GM19043 (cell line): ENCODE measurements around the gene OR56A5.
"Not testable (repeated sequence)": the region's sequence is repeated elsewhere in the genome, so short reads cannot be mapped to it uniquely, and the experiment has no call there.

Experiments
- ATAC-seq: cut with Tn5 transposase; IDR thresholded peaks from one replicate; pipeline ENCODE4 v1.9.1; 2021; ENCODE audit warnings: low read depth; ENCODE audit not compliant: unreplicated experiment

Gene OR56A5, protein sequence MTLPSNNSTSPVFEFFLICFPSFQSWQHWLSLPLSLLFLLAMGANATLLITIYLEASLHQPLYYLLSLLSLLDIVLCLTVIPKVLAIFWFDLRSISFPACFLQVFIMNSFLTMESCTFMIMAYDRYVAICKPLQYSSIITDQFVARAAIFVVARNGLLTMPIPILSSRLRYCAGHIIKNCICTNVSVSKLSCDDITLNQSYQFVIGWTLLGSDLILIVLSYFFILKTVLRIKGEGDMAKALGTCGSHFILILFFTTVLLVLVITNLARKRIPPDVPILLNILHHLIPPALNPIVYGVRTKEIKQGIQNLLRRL

DNA sequence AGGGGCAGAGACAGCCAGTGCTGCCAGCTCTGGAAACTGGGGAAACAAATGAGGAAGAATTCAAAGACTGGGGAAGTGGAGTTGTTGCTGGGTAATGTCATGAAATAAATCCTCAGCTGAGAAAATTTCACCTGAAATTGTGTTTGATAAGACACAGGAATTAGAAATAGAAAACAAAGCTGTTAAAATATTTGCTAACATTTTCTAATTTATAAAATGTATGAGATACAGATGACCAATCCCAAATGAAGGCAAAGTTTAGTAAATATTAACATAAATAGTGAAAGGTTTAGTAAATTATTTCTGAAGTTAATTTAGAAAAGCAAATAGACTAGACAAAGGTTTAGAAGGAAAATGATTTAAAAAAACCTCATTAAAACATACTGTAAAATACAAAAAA lies at the start of gene OR56A5:
TSS of gene OR56A5 (minus strand) at position 101 of the 400 bp plus-strand sequence. CDS start at position 101, 0 bp downstream.
- ATAC-seq, result no peak

DNA sequence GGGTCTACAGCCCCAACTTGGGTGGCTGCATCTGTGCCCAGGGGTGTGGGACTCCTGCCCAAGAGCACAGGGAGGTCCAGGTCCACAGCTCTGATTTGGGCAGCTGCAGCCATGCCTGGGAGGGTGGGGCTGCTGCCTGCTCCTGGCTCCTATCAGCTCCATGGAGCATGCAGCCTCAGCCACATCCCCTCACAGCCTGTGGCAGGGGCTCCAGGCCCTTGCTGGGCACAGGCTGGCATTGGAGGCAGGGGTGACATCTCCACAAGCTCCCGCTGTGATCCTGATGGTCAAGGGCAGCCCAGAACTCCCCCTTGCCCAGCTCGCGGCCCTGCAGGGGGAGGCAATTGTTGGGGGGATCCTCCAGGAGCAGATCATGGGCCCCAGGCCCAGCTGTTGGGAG lies 44.7 kb upstream of the OR56A5 start:
- ATAC-seq, result no peak

DNA sequence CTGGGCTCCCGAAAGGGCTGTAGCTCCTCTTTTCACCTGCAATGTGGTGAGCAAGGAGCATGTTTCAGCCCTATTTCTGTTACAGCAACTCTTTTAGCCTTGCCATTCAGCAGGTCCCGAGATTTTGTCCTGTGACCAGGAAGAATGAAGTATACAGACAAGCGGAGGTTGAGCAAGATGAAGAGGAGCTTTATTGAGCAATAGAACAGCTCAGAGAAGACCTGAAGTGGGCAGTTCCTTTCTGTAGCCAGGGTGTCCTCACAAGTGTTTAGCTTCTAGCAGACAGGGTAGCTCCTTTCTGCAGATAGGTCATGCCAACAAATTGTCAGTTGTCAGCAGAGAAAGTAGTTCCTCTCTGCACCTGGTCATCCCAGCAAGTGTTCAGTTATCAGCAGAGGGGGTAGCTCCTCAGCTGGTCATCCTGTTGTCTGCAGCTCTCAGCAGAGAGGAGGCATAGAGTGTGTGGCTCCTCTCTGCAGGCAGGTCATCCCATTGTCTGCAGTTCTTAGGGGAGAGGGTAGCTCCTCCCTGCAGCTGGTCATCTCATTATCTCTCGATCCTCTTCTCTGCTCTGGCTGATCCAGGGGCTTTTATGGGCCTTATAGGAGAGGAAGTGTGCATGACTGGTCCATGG lies 43.9 kb upstream of the OR56A5 start:
- no peak for ATAC-seq

DNA sequence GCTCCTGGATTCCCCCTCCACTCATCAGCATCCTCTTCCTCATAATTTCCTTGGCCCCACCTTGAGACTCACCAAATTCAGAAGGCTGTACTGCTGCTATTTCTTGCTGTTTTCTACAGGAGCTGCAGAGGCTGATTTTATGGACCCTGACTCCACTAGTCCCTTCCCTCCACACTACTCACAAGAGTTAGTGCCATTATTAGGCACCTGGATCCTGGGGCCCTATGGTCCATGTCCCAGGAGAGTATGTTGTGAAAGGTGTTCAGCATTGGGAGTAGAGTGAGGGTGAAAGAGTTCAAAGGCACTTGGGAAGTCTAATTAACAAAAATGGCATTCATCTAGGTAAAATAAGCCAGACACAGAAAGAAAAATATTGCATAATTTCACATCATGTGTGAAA lies 38.6 kb upstream of the OR56A5 start, which contains the start of gene OR56A4:
TSS of gene OR56A4 (minus strand) at position 101 of the 400 bp plus-strand sequence. CDS start 3,954 bp downstream, outside the sequence.
- no peak for ATAC-seq

DNA sequence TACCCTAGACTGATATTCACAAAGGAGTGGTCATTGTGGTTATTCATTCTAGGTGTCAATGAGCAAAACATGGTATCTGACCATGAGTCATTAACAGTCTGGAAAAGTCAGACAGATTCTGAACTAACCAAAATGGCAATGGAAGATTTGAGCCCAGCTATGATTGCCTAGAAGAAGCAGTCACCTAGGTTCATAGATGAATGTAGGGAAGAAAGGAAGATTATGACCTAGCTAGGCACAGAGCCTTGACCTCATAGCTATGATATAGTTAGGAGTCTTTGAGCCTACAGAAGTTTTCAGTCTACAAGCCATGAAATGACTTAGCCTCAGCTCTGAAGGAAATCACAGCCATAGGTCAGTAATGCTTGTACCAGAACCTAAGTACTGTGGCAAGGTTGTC lies 38.1 kb upstream of the OR56A5 start:
- ATAC-seq, result no peak

DNA sequence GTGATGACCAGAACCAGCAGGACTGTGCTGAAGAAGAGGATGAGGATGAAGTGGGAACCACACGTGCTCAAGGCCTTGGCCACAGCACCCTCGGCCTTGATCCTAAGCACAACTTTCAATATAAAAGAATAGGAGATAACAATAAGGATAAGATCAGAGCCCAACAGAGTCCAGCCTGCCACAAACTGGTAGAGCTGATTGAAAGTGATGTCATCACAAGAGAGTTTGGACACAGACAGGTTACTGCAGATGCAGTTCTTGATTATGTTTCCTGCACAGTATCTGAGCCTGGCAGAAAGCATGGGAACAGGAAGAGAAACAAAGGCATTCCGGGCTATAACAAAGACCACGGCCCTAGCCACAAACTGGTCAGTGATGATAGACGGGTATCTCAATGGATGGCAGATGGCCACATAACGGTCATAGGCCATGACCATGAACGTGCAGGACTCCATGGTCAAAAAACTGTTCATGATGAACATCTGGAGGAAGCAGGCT lies 34.0 kb upstream of the OR56A5 start:
- ATAC-seq, result no peak

DNA sequence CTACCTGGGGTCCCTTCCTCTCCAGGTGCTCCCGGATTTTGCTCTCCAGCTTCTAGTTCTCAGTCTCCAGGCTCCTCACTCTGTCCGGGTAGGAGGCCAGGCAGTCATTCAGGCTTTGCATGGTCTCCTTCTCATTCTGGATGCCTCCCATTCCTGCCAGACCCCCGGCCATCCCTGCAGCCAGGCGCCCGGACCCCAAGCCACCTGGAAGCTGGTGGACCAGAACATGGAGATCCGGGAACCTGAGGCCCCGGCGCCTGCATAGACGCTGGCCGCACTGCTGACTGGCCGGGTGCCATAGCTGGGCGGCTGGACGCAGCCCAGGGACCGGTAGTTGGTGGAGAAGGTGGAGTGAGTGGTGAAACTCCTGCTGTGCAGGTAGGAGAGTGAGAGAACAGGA lies 26.5 kb upstream of the OR56A5 start:
- no peak for ATAC-seq

DNA sequence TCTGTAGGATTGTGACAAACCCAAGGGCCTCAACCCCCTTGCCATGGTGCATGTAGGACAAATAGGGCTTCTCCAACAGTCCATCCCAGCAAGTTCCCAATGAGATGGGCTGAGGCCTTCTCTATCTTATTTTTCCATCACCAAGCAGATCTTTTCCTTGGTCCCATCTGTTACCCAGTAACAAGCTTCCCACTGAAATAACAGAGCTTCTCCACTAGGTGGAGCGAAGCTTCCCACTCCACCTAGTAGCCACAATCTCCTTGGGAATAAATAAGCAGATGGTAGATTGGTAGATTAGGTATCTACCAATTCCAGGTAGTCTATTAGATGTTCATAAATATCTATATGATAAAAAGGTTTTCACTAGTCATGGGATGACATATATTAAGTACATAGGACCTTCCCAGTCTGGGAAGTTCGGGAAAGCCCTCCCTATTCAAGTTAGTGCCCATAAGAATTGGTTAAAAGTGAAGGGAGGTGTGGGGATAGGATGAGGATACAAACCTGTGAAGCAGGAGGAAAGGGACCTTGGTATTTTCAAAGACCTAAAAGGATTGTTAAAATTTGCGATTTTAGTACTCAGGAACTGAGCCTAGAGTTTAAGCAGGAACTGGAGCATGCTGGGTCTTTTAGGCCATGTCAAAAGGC lies 24.4 kb upstream of the OR56A5 start:
- no peak for ATAC-seq

DNA sequence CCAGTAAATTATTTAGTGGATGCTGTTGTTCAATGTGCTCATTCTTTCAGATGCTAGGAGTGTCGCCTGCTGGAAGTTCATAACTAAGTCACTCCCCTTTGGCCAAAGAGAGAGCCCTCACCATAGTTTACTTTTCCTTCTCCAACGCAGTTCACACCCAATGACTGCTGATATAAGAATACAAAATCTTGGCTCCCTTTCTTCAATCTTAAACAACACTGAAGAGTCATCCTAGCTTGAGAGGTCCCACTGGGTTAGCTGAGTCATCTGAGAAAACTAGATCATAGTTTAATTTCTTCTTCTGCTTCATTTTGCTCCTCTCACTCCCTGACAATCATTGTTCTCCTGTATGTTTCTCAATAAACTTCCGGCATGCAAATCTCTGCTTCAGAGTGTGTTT lies 23.9 kb upstream of the OR56A5 start:
- ATAC-seq, result no peak

DNA sequence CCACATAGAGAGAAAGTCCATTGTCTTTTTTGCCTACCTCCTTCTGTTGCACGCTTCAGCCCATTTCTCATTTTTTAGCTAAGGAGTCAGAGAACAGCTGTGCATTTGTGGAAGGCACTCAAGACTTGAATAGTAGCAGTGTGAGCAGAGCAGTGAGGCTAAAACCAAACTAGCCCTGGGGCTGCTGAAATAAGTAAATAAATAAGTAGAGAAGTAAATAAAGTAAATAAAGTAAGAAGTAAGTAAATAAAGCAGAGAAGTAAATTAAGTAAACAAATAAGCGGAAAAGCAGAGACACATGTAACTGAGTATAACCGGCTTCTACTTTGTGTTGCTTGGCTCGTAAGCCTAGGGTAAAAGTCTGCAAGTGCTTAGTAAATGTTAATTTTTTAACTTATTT lies 20.9 kb upstream of the OR56A5 start:
- no peak for ATAC-seq

DNA sequence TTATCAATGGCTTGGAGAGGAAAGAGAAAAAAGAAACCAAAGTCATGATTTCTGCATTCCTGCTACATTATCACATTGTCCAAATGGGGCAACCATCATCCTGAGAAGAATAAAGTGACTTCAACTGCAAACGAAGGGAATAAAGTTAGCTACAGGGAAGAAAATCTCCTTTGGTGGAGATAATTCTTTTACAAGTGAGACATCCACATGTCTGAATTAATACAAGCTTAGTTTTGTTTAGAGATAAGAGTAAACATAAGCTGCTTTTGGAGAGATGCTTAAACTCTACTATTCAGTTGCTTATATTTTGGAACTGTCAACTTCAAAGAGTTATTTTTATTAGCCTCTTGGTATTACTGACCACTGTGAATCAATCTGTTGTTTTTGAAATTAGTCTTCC lies 18.6 kb upstream of the OR56A5 start, which contains the start of gene OR52L1:
TSS of gene OR52L1 (minus strand) at position 101 of the 400 bp plus-strand sequence. CDS start at position 46, 55 bp downstream.
- ATAC-seq, result no peak

DNA sequence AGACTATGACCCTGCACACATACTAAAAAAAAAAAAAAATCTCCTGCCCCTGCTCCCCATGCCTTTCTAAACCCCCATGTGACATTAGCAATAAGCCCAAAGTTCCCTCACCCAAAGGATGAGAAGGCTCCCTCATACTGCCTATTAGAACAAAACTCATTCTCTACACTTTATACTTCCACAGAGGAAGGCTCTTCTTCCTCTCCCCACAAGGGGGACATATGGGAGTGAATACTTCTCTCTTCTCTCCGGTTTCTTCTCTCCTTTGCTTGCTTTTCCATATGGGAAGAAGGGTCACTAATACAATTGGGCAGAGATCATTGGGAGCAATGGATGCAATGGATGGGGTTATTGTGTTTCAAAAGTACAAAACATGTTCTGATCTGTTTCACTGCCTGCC lies 15.1 kb upstream of the OR56A5 start:
- ATAC-seq, result no peak

DNA sequence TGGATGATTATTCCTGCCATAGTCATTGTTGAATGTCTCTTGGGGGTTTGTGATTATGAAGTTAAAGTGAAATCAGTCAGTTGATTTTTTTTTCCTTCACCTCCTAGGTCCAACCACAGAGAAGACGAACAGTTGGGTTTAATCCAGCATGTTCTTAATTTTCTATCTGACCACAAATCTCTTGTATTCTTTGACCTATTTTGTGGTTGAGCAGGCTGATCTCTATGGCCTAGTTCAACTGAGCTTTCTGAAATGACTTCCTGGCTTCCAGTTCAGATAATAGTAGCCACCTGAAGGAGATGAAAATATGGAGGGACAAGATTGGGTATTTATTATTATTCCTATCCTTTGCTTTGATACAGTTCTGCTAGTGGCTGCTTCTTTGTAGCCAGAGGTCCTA lies 5.2 kb upstream of the OR56A5 start:
- ATAC-seq, result no peak

DNA sequence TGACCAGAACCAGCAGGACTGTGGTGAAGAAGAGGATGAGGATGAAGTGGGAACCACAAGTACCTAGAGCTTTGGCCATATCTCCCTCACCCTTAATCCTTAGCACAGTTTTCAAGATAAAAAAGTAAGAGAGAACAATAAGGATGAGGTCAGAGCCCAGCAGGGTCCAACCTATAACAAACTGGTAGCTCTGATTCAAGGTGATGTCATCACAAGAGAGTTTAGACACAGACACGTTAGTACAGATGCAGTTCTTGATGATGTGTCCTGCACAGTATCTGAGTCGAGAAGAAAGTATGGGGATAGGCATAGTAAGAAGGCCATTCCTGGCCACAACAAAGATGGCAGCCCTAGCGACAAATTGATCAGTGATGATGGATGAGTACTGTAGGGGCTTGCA lies 586 bp downstream of the OR56A5 start:
- ATAC-seq, result no peak

DNA sequence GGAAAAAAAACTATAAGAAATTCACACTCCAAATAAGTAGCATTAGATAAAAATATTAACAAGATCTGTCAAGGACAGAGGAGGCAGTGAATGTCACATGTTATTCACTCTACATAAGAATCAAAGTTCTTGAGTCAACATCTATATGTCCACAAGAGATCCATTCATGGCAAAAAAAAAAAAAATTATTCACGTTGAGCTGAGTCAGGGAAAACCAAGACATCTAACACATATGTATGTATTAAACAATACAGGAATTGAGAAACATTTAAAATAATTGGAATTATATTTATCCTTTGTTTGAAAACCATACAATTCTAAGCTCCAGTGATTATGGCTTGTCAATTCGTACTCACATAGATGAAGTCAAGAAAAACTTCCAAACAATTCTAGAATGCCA lies 1.3 kb downstream of the OR56A5 start:
- no peak for ATAC-seq

DNA sequence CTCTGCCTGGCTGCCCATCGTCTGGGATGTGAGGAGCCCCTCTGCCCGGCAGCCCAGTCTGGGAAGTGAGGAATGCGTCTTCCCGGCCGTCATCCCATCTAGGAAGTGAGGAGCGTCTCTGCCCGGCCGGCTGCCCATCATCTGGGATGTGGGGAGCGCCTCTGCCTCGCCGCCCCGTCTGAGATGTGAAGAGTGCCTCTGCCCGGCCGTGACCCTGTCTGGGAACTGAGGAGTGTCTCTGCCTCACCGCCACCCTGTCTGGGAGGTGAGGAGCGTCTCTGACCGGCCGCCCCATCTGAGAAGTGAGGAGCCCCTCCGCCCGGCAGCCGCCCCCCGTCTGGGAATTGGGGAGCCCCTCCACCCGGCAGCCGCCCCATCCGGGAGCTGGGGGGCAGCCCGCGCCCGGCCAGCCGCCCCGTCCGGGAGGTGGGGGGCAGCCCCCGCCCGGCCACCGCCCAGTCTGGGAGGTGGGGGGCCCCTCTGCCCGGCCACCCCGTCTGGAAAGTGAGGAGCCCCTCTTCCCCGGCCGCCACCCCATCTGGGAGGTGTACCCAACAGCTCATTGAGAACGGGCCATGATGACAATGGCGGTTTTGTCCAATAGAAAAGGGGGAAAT lies 7.5 kb downstream of the OR56A5 start:
- ATAC-seq, result not testable (repeated sequence)

DNA sequence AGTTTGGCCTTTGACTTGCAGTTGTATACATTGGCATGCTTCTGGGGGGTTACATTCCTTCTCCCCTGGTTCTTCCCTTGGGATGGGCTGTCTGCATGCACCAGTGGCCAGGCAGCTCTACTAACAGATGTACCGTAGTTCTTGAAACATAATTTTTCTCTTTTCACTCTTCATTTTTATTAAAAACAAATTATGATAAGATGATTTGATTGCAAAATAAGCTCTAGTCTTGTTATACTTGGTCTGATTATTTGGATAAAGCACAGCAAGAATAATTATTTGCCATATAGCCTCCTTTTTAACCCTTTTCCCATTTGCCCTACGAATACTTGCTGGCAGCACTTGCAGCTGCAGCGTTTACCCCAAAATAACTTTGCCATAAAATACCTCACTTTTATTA lies 12.7 kb downstream of the OR56A5 start:
- no peak for ATAC-seq

DNA sequence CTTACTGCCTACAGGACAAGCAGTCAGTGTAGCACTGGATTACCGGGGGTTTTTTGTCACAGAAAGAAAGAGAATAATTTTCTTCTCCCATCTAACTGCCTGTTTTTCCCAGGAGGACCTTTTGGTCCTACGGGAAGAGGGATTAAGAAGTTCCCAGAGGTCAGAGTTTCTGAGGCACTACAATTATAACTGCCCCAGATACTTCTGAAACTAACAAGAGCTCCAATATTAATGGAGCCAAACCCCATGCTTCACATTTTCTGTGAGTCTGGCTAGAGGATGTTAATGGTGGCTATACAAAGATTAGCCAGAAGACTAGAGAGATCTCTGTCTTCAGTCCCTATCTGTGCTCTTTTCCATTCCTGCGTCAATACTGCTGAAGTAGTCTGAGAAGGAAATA lies 26.3 kb downstream of the OR56A5 start, which contains the start of gene OR56A3:
TSS of gene OR56A3 (plus strand) at position 301 of the 400 bp plus-strand sequence. CDS start 5,096 bp downstream, outside the sequence.
- no peak for ATAC-seq

DNA sequence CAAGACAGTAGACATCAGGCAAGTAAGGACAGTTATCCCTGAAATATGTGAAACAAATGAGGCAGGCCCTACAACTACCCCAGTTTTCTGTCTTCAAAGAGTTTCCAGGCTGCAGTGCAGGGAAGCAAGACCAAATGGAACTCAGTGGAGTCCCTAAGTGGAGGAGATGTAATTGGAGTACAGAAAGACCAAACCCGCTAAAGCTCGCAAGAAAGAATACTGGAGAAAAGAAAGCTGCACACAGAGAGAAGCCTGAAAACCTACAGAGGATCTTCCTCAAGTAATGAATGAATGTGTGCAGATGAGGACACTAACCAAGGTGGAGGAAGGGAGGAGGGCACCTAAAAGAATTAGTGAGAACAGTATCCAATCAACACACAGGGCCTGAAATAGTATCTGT lies 27.5 kb downstream of the OR56A5 start:
- ATAC-seq, result no peak

DNA sequence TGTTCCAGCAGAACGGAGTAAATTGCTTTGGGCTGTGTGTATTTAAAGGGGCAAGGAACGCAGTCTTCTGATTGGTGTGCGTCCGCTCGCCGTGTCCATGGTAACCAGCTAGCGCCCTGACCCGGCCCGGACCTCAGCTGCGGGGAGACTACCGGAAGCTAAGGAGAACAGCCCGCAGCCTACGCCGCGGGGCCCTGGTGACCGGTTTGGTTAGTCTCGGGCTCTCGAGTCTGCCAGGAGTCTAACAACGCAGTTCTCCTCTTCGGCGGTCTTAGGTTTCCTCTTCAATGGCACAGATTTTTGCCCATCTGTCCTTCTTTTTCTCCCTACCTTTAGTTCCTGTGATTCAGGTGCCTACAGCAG lies 29.7 kb downstream of the OR56A5 start:
- no peak for ATAC-seq
